ENCODE results near the gene MANEA.

- TF ChIP-seq, protein P1, sequence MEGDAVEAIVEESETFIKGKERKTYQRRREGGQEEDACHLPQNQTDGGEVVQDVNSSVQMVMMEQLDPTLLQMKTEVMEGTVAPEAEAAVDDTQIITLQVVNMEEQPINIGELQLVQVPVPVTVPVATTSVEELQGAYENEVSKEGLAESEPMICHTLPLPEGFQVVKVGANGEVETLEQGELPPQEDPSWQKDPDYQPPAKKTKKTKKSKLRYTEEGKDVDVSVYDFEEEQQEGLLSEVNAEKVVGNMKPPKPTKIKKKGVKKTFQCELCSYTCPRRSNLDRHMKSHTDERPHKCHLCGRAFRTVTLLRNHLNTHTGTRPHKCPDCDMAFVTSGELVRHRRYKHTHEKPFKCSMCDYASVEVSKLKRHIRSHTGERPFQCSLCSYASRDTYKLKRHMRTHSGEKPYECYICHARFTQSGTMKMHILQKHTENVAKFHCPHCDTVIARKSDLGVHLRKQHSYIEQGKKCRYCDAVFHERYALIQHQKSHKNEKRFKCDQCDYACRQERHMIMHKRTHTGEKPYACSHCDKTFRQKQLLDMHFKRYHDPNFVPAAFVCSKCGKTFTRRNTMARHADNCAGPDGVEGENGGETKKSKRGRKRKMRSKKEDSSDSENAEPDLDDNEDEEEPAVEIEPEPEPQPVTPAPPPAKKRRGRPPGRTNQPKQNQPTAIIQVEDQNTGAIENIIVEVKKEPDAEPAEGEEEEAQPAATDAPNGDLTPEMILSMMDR (IDR thresholded peaks at IDR 0.05; ENCODE audit: extremely low read depth in 1 of 2, insufficient read depth in 1 of 2, low read depth in 1 of 2, low read length in 2 of 2): no peak
- TF ChIP-seq POLR2A (IDR thresholded peaks at IDR 0.05; ENCODE audit: low read depth, low read length) (no peak), POLR2AphosphoS5 (IDR thresholded peaks at IDR 0.05; ENCODE audit: insufficient read depth, low read depth, low read length) (no peak), MAX (IDR thresholded peaks at IDR 0.05; ENCODE audit: insufficient read depth, insufficient read length) (no peak), GATA2 (IDR thresholded peaks at IDR 0.05; ENCODE audit: insufficient read depth, insufficient read length, low read depth, low read length) (no peak), EZH2 (IDR thresholded peaks at IDR 0.05; ENCODE audit: borderline replicate concordance, low read depth, low read length, severe bottlenecking) (no peak), MYC (IDR thresholded peaks at IDR 0.05; ENCODE audit: low read depth, low read length) (no peak)
These were observed 11.7 kb downstream of the MANEA start for GRCh38 chr6:95589067-95589466.

All from endothelial cell of umbilical vein (primary cell).